ENCODE data around the gene RFNG.

GRCh38 chr17:82058230-82058854, 6.7 kb upstream of the RFNG start:
- TF ChIP-seq CTCF (conservative IDR thresholded peaks at IDR 0.05; ENCODE audit: low read depth, low read length) (no peak), EZH2 (IDR thresholded peaks at IDR 0.05; ENCODE audit: borderline replicate concordance, low read depth, low read length, poor library complexity, severe bottlenecking) (no peak)

All from A673 (cell line).